ENCODE measurements around the gene TTC31.

The TTC31 gene

DNA sequence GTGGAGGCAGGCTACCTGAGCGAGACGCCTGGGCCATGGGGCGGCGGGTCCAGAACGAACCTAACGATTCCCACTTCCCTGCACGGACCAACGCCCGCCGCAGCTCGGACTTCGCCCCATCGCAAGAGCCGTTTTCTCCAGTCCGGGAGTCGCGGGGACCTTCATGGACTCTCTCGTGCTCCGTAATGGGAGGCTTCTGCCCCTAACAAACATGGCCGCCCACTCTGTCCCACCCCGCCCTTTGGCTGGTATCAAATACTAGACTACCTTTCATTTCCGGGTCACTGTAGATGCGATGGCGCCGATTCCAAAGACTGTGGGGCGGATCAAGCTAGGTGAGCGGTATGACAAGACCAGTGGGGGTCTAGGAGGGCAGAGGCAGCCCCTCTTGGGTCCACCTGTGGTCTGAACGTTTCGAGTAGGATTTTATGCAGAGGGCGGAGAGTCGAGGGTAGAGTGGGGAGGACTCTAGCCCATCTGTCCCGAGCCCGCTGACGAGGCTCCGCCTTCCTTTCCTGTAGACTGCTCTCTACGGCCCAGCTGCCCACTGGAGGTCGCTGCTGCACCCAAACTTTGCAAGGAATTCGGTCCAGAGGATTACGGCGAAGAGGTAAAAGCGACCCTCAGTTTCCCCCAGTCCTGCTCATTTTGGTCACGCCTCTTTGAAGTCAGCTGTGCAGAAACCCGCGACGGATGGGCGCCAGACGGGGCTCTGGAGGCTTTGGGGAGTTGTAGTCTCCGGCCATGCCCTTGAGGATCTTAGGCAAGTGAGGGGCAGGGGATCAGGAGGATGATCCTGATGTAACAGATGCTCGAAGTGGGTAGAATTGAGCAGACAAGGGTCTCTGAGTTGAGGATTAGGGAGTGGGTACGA is at the start of gene TTC31, which contains the start of gene CCDC142:
TTC31 (plus strand) TSS at position 281 of the 874 bp plus-strand sequence; CDS start at position 296, 15 bp downstream.
CCDC142 (minus strand) TSS at position 198 of the 874 bp plus-strand sequence; CDS start at position 37, 161 bp downstream.
- peak within 1 kb of the TSS; percentile 94 for H3K4me3 ChIP-seq (ENCODE audit: low read depth, low read length)
- in situ Hi-C loops (cut with HindIII; ENCODE audit: low sequenced_read_pairs), result no loop called here
- DNase-seq (ENCODE audit: low read depth), result peak; percentile 87
- TF ChIP-seq, protein P1, sequence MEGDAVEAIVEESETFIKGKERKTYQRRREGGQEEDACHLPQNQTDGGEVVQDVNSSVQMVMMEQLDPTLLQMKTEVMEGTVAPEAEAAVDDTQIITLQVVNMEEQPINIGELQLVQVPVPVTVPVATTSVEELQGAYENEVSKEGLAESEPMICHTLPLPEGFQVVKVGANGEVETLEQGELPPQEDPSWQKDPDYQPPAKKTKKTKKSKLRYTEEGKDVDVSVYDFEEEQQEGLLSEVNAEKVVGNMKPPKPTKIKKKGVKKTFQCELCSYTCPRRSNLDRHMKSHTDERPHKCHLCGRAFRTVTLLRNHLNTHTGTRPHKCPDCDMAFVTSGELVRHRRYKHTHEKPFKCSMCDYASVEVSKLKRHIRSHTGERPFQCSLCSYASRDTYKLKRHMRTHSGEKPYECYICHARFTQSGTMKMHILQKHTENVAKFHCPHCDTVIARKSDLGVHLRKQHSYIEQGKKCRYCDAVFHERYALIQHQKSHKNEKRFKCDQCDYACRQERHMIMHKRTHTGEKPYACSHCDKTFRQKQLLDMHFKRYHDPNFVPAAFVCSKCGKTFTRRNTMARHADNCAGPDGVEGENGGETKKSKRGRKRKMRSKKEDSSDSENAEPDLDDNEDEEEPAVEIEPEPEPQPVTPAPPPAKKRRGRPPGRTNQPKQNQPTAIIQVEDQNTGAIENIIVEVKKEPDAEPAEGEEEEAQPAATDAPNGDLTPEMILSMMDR (IDR thresholded peaks at IDR 0.05; ENCODE audit: low read depth, low read length, missing control alignments), result peak; percentile 92

DNA sequence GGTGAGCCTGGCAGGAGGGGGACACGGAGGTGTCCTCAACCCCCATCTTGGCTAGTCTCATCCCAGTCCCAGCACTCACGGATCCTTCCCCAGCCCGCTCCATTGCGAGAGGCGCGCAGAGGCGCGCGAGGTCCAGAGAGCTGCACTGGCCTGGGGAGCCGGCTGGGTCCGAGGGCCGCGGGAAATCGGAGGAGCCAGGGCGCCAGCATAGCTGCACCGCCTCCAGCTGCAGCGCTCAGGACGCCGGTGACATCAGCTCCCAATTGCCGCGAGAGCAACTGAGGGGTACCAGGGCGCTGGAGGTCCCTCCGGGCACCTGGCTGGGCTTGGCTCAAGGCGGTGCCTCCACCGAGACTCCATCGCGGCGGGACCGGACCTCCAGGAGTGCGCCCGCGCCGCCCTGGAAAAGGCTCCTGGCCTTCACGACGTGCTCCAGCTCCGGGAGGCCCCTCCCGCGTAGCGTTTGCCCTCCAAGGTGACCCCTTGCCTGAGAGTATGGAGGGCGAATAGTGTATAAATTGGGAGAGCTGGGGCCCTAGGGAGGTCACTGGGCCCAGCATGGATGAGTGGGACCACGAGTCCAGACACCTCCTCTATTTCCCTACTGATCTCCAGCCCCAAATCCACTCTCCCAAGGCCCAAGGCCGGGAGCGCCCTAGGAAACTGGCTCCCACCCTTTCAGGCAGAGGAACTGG is 46.6 kb upstream of the TTC31 start:
- H3K4me3 ChIP-seq (ENCODE audit: low read depth, low read length), result no peak overlapping the region

GRCh38 chr2:74436848-74437695 is 45.8 kb upstream of the TTC31 start:
- TF ChIP-seq, protein P1 (IDR thresholded peaks at IDR 0.05; ENCODE audit: low read depth, low read length, missing control alignments), result no peak
- no peak for DNase-seq (ENCODE audit: low read depth)
- H3K4me3 ChIP-seq (ENCODE audit: low read depth, low read length), result no peak overlapping the region
- in situ Hi-C loops (cut with HindIII; ENCODE audit: low sequenced_read_pairs), result loop anchor here (5.0 kb wide), 1 partner anchor 90 kb away; the partner anchor contains the start of genes AUP1, DQX1 and HTRA2

More for the DNA sequence above, 46.6 kb upstream of the TTC31 start:
- TF ChIP-seq, protein P1 (IDR thresholded peaks at IDR 0.05; ENCODE audit: low read depth, low read length, missing control alignments), result no peak
- no peak for DNase-seq (ENCODE audit: low read depth)
- in situ Hi-C loops (cut with HindIII; ENCODE audit: low sequenced_read_pairs), result loop anchor here (5.0 kb wide), 1 partner anchor 91 kb away; the partner anchor contains the start of genes AUP1, DQX1 and HTRA2

DNA sequence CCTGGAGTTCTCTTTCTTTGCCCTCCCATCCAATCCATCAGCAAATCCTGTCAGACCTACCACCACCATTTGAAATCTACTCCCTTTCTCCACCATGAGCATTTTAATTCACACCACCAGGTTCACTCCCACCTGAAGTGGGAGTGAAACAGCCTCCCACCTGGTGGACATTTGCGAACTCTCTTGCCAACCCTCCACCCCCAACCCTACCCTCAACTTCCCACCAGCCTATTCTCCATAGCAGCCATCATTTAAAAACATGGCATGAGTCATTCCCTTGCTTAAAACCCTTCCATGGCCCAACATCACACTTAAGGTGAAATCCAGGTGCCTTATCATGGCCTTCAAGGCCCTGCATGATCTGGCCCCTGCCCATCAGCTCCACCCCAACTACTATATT is 44.6 kb upstream of the TTC31 start:
- in situ Hi-C loops (cut with HindIII; ENCODE audit: low sequenced_read_pairs), result loop anchor here (5.0 kb wide), 1 partner anchor 89 kb away; the partner anchor contains the start of genes AUP1, DQX1 and HTRA2
- H3K4me3 ChIP-seq (ENCODE audit: low read depth, low read length), result no peak overlapping the region
- TF ChIP-seq, protein P1 (IDR thresholded peaks at IDR 0.05; ENCODE audit: low read depth, low read length, missing control alignments), result no peak

DNA sequence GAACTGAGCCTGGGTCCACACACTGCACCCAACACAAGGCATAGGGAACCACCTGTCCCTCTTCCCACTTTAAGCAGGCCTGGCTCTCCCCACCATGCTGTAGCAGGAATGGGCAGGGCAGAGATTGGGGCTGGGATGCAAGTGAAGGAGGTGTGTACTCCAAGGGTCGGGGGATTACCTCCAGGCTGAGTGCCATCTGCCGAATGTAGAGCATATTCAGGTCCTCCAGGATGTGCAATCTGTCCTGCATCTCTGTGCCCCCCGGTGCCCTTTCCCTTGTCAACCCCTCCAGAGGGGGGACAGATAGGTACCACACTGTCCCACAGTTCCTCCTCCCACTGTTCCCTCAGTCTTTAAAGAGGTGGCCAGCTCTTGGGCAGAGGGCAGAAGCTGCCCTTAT is 43.5 kb upstream of the TTC31 start:
- DNase-seq (ENCODE audit: low read depth), result no peak
- peak overlapping the region; percentile 54 for H3K4me3 ChIP-seq (ENCODE audit: low read depth, low read length)
- in situ Hi-C loops (cut with HindIII; ENCODE audit: low sequenced_read_pairs), result loop anchor here (5.0 kb wide), 1 partner anchor 88 kb away; the partner anchor contains the start of genes AUP1, DQX1 and HTRA2
- TF ChIP-seq, protein P1 (IDR thresholded peaks at IDR 0.05; ENCODE audit: low read depth, low read length, missing control alignments), result no peak

More for the DNA sequence above, 44.6 kb upstream of the TTC31 start:
- DNase-seq (ENCODE audit: low read depth), result no peak

Data from astrocyte of the cerebellum (primary cell).